Ammon's horn (tissue), 1 donor: ENCODE measurements around the gene GMEB2.
"Not testable (repeated sequence)": the region's sequence is repeated elsewhere in the genome, so short reads cannot be mapped to it uniquely, and the experiment has no call there.

ENCODE experiments used
- DNase-seq: peaks from one replicate; pipeline ENCODE4 v3.0.0-alpha.2; 2016; ENCODE audit warnings: low spot score

Gene GMEB2

GRCh38 chr20:63572071-63572787 is 54.7 kb downstream of the GMEB2 start:
- DNase-seq: no peak

- DNase-seq: not testable (repeated sequence)
Measured at GRCh38 chr20:63571087-63571478, 55.8 kb downstream of the GMEB2 start.

- no peak for DNase-seq
Measured at GRCh38 chr20:63570281-63571086, 56.4 kb downstream of the GMEB2 start.

- DNase-seq: no peak
Measured at GRCh38 chr20:63568986-63569949, 57.6 kb downstream of the GMEB2 start.

GRCh38 chr20:63568170-63568981 is 58.5 kb downstream of the GMEB2 start:
- no peak for DNase-seq

GRCh38 chr20:63567386-63568169 is 59.3 kb downstream of the GMEB2 start:
- DNase-seq: peak; percentile 53

GRCh38 chr20:63567136-63567385 is 59.8 kb downstream of the GMEB2 start:
- no peak for DNase-seq

- DNase-seq: no peak
Measured at GRCh38 chr20:63566395-63567135, 60.3 kb downstream of the GMEB2 start.

- no peak for DNase-seq
Measured at GRCh38 chr20:63565699-63566335, 61.1 kb downstream of the GMEB2 start.

GRCh38 chr20:63565021-63565698 is 61.7 kb downstream of the GMEB2 start:
- no peak for DNase-seq

- DNase-seq: no peak
Measured at GRCh38 chr20:63564036-63564810, 62.7 kb downstream of the GMEB2 start.

GRCh38 chr20:63563225-63563935 is 63.5 kb downstream of the GMEB2 start:
- DNase-seq: no peak

GRCh38 chr20:63562461-63563224 is 64.3 kb downstream of the GMEB2 start:
- DNase-seq: no peak

- DNase-seq: no peak
Measured at GRCh38 chr20:63561624-63562396, 65.1 kb downstream of the GMEB2 start.

- no peak for DNase-seq
Measured at GRCh38 chr20:63560856-63561609, 65.9 kb downstream of the GMEB2 start.
